Liver (tissue), 9 donors: ENCODE measurements around the gene TBCD. TPM values are rescaled to one million over a fixed set of nuclear protein-coding genes. Genes with fewer than 3 reads are reported as not detected.

Experiments used
- DNase-seq: peaks from one replicate; pipeline ENCODE4 v3.0.0-alpha.2; 2017; ENCODE audit warnings: low spot score
- H3K27ac ChIP-seq, 2 donors: one replicate each; pipeline ENCODE4 v1.7.0; 2013; ENCODE audit warnings: inconsistent platforms in 2 of 2, low read length in 2 of 2, control low read depth in 1 of 2, low read depth in 1 of 2, mild to moderate bottlenecking in 1 of 2
- H3K27me3 ChIP-seq, 4 donors: one replicate each; pipeline versions ENCODE4 v1.6.1 to v1.7.0; 2013; ENCODE audit warnings: low read length in 3 of 4, inconsistent platforms in 1 of 4, mild to moderate bottlenecking in 1 of 4, moderate library complexity in 1 of 4; ENCODE audit not compliant: control insufficient read depth in 4 of 4, insufficient read depth in 4 of 4
- H3K36me3 ChIP-seq, 4 donors: one replicate each; pipeline versions ENCODE4 v1.6.1 to v1.7.0; 2013; ENCODE audit warnings: low read length in 3 of 4, mild to moderate bottlenecking in 3 of 4, low read depth in 1 of 4, moderate library complexity in 1 of 4; ENCODE audit not compliant: control insufficient read depth in 4 of 4, insufficient read depth in 3 of 4
- H3K4me1 ChIP-seq, 4 donors: one replicate each; pipeline versions ENCODE4 v1.6.1 to v1.7.0; 2013; ENCODE audit warnings: low read length in 3 of 4, mild to moderate bottlenecking in 3 of 4, moderate library complexity in 1 of 4; ENCODE audit not compliant: control insufficient read depth in 4 of 4, insufficient read depth in 4 of 4
- H3K4me3 ChIP-seq, 3 donors: one replicate each; pipeline versions ENCODE4 v1.6.1 to v1.7.0; 2013; ENCODE audit warnings: low read length in 3 of 3, control low read depth in 1 of 3, low read depth in 1 of 3, mild to moderate bottlenecking in 1 of 3
- H3K9ac ChIP-seq, 2 donors: one replicate each; pipeline ENCODE4 v1.7.0; 2013; ENCODE audit warnings: low read length in 2 of 2, mild to moderate bottlenecking in 2 of 2, moderate library complexity in 2 of 2, control low read depth in 1 of 2, low read depth in 1 of 2
- H3K9me3 ChIP-seq, 4 donors: one replicate each; pipeline versions ENCODE4 v1.6.1 to v1.7.0; 2013; ENCODE audit warnings: low read length in 3 of 4; ENCODE audit not compliant: control insufficient read depth in 4 of 4
- ATF3 ChIP-seq: IDR thresholded peaks from 2 replicates; pipeline ENCODE4 v1.6.1; 2016; ENCODE audit warnings: antibody characterized with exemption
- EGR1 ChIP-seq, 2 donors: IDR thresholded peaks; 2 replicates each; pipeline ENCODE4 v1.6.1; 2016 to 2018; ENCODE audit warnings: antibody characterized with exemption in 2 of 2, low read depth in 2 of 2
- FOXA1 ChIP-seq: IDR thresholded peaks from 2 replicates; pipeline ENCODE4 v1.6.1; 2016; ENCODE audit warnings: antibody characterized with exemption
- FOXA2 ChIP-seq: IDR thresholded peaks from 2 replicates; pipeline ENCODE4 v1.6.1; 2016; ENCODE audit warnings: antibody characterized with exemption
- GABPA ChIP-seq, 2 donors: IDR thresholded peaks in 1 of 2; conservative IDR thresholded peaks in 1 of 2; 2 replicates each; pipeline ENCODE4 v1.6.1; 2016; ENCODE audit warnings: antibody characterized with exemption in 2 of 2, mild to moderate bottlenecking in 1 of 2, moderate library complexity in 1 of 2
- HNF4A ChIP-seq, 2 donors: conservative IDR thresholded peaks; 2 replicates each; pipeline ENCODE4 v1.6.1; 2016; ENCODE audit warnings: antibody characterized with exemption in 2 of 2, mild to moderate bottlenecking in 2 of 2
- HNF4G ChIP-seq: IDR thresholded peaks from 2 replicates; pipeline ENCODE4 v1.6.1; 2016; ENCODE audit warnings: antibody characterized with exemption
- JUND ChIP-seq, 2 donors: IDR thresholded peaks; 2 replicates each; pipeline ENCODE4 v1.6.1; 2016; ENCODE audit warnings: antibody characterized with exemption in 2 of 2
- NR2F2 ChIP-seq: IDR thresholded peaks from 2 replicates; pipeline ENCODE4 v1.6.1; 2016; ENCODE audit warnings: antibody characterized with exemption
- RAD21 ChIP-seq, 2 donors: IDR thresholded peaks; 2 replicates each; pipeline ENCODE4 v1.6.1; 2016; ENCODE audit warnings: antibody characterized with exemption in 2 of 2, mild to moderate bottlenecking in 2 of 2
- REST ChIP-seq: IDR thresholded peaks from 2 replicates; pipeline ENCODE4 v1.6.1; 2016; ENCODE audit warnings: antibody characterized with exemption, mild to moderate bottlenecking
- RXRA ChIP-seq, 2 donors: IDR thresholded peaks; 2 replicates each; pipeline ENCODE4 v1.6.1; 2017 to 2018; ENCODE audit warnings: antibody characterized with exemption in 2 of 2, mild to moderate bottlenecking in 1 of 2
- SP1 ChIP-seq: IDR thresholded peaks from 2 replicates; pipeline ENCODE4 v1.6.1; 2018; ENCODE audit warnings: antibody characterized with exemption, mild to moderate bottlenecking
- TAF1 ChIP-seq: conservative IDR thresholded peaks from 2 replicates; pipeline ENCODE4 v1.6.1; 2016; ENCODE audit warnings: antibody characterized with exemption, mild to moderate bottlenecking
- YY1 ChIP-seq: IDR thresholded peaks from 2 replicates; pipeline ENCODE4 v1.6.1; 2016; ENCODE audit warnings: antibody characterized with exemption, mild to moderate bottlenecking
- WGBS: extraction: QIAGEN DNeasy Blood & Tissue Kit; methylation state at CpG from one replicate; pipeline ENCODE4 v1.1.7; 2013; 5-methylcytosine and 5-hydroxymethylcytosine counted together
- polyA plus RNA-seq, 2 donors: library from polyadenylated mRNA; stranded (reverse) in 1 of 2; unstranded in 1 of 2; fragments of 200-250 nt in 1 of 2; fragments of >200 nt in 1 of 2; fragmentation: Nextera tagmentation in 1 of 2; extraction: Ambion mirVana in 1 of 2; gene quantifications; one replicate each; pipeline versions ENCODE4 v1.2.1 to v1.2.3, GENCODE V29; 2013 to 2015
- total RNA-seq, 2 donors: library from RNA; depleted of rRNA; stranded (reverse); fragments of >200 nt; gene quantifications; one replicate each; pipeline ENCODE4 v1.2.3, GENCODE V29; 2014
- TF ChIP-seq, protein P1 (sequence below): IDR thresholded peaks from 2 replicates; pipeline ENCODE4 v1.6.1; 2016; ENCODE audit warnings: antibody characterized with exemption
- TF ChIP-seq, protein P2 (sequence below): IDR thresholded peaks from 2 replicates; pipeline ENCODE4 v1.6.1; 2016; ENCODE audit warnings: antibody characterized with exemption
- TF ChIP-seq, protein P3 (sequence below): fragments of 150-350 bp; IDR thresholded peaks from 2 replicates; pipeline ENCODE4 v1.5.1; 2017; ENCODE audit warnings: improper control_type of control experiment, low read depth, low read length; ENCODE audit not compliant: missing input control
- donor health status: healthy.
- donor health status: healthy.
- donor health status: healthy.
- donor health status: healthy.
- donor health status: healthy.

The TBCD gene
- total and polyA plus RNA-seq, 4 donors: 29.8 to 42.2 (median 33.0) TPM

DNA sequence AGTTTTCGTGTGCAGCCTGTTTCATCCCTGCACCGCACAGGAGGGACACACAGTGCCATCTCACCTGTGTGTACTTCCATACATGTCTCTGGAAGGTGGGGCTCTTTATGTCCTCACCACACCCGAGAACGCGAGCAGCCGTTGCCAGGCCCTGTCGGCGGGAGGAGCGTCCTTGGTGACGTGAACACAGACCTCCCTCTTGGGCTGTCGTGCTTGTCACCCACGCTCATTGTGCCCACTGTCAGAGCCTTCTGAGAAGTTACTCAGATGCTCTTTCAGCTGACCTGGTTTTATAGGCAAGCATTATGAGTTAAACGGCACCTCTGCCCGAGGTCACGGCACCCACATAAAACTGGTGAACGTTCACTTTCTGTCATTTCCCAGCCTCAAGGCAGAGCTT lies 47.7 kb downstream of the TBCD start:
- Histone ChIP-seq H3K9me3 (no peaks in the 10 kb centered on the region), H3K9ac (no peak overlapping the region), H3K4me3 (no peak overlapping the region), H3K36me3 (peaks cover 0 to 6% (median 2%) of the 10 kb centered on the region in 4 donors), H3K27me3 (no peaks in the 10 kb centered on the region), H3K4me1 (no peaks in the 10 kb centered on the region), H3K27ac (no peak overlapping the region)
- DNase-seq: no peak
- WGBS: 92% methylated on average over 16 of the region's 16 CpGs
- TF ChIP-seq SP1: no peak
- TF ChIP-seq HNF4G: no peak
- TF ChIP-seq, protein P1, sequence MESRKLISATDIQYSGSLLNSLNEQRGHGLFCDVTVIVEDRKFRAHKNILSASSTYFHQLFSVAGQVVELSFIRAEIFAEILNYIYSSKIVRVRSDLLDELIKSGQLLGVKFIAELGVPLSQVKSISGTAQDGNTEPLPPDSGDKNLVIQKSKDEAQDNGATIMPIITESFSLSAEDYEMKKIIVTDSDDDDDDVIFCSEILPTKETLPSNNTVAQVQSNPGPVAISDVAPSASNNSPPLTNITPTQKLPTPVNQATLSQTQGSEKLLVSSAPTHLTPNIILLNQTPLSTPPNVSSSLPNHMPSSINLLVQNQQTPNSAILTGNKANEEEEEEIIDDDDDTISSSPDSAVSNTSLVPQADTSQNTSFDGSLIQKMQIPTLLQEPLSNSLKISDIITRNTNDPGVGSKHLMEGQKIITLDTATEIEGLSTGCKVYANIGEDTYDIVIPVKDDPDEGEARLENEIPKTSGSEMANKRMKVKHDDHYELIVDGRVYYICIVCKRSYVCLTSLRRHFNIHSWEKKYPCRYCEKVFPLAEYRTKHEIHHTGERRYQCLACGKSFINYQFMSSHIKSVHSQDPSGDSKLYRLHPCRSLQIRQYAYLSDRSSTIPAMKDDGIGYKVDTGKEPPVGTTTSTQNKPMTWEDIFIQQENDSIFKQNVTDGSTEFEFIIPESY: no peak
- TF ChIP-seq, protein P2, sequence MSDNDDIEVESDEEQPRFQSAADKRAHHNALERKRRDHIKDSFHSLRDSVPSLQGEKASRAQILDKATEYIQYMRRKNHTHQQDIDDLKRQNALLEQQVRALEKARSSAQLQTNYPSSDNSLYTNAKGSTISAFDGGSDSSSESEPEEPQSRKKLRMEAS: no peak
- TF ChIP-seq GABPA (IDR thresholded peaks at IDR 0.05 in 1 of 2, conservative IDR thresholded peaks at IDR 0.05 in 1 of 2): no peak
- no peak for TF ChIP-seq FOXA1
- no peak for TF ChIP-seq REST
- TF ChIP-seq TAF1: no peak
- no peak for TF ChIP-seq RXRA (IDR thresholded peaks at IDR 0.05)
- no peak for TF ChIP-seq FOXA2
- TF ChIP-seq YY1: no peak
- TF ChIP-seq HNF4A (conservative IDR thresholded peaks at IDR 0.05): no peak
- TF ChIP-seq EGR1 (IDR thresholded peaks at IDR 0.05; ENCODE audit: low read depth in 2 of 2): no peak
- TF ChIP-seq JUND (IDR thresholded peaks at IDR 0.05): no peak
- TF ChIP-seq RAD21 (IDR thresholded peaks at IDR 0.05): no peak
- TF ChIP-seq ATF3: no peak
- TF ChIP-seq, protein P3, sequence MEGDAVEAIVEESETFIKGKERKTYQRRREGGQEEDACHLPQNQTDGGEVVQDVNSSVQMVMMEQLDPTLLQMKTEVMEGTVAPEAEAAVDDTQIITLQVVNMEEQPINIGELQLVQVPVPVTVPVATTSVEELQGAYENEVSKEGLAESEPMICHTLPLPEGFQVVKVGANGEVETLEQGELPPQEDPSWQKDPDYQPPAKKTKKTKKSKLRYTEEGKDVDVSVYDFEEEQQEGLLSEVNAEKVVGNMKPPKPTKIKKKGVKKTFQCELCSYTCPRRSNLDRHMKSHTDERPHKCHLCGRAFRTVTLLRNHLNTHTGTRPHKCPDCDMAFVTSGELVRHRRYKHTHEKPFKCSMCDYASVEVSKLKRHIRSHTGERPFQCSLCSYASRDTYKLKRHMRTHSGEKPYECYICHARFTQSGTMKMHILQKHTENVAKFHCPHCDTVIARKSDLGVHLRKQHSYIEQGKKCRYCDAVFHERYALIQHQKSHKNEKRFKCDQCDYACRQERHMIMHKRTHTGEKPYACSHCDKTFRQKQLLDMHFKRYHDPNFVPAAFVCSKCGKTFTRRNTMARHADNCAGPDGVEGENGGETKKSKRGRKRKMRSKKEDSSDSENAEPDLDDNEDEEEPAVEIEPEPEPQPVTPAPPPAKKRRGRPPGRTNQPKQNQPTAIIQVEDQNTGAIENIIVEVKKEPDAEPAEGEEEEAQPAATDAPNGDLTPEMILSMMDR: no peak
- TF ChIP-seq NR2F2: no peak
